ENCODE data around the gene ZNF853.
"Not testable (repeated sequence)": the region's sequence is repeated elsewhere in the genome, so short reads cannot be mapped to it uniquely, and the experiment has no call there.

The ZNF853 gene

GRCh38 chr7:6577369-6578113 lies 37.9 kb upstream of the ZNF853 start, which contains the start of gene ZDHHC4:
Gene ZDHHC4 (plus strand): TSS chr7:6577454. CDS start chr7:6580562, 3,108 bp downstream.
- no peak for DNase-seq (ENCODE audit: low read depth)
- TF ChIP-seq CTCF (IDR thresholded peaks at IDR 0.05; ENCODE audit: control insufficient read depth, insufficient read depth, low read depth, low read length, missing control alignments) = no peak
- peak within 1 kb of the TSS; percentile 83 for H3K4me3 ChIP-seq (ENCODE audit: control insufficient read depth, low read depth, low read length)

DNA sequence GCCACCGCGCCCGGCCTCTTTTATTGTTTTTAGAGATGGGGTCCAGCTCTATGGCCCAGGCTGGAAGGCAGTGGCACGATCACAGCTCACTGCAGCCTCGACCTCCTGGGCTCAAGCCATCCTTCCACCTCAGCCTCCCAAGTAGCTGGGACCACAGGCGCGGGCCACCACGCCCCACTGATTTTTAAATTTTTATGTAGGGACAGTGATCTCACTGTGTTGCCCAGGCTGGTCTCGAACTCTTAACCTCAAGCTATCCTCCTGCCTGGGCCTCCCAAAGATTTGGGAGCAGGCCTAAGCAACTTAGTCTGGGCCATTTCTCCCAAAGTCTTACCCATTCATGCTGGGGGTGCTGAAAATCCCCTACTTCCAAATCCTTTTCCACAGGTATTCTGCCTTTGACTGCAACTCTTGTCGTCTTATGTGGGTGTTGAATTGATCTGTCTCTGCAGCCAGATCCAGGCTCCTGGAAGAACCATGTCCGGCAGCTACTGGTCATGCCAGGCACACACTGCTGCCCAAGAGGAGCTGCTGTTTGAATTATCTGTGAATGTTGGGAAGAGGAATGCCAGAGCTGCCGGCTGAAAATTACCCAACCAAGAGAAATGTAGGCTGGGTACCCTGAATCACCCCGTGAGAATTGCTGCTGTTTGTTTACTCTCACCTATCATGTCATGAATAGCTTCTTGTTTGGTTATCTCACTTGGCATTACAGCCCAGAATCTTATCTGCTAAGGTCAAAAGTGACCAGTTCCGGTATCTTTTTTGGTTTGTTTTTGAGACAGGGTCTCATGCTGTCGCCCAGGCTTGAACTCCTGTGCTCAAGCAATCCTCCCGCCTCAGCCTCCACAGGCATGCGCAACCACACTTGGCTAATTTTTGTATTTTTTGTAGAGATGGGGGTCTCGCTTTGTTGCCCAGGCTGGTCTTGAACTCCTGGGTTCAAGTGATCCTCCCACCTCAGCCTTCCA lies 37.0 kb upstream of the ZNF853 start:
- peak overlapping the region; percentile 83 for H3K4me3 ChIP-seq (ENCODE audit: control insufficient read depth, low read depth, low read length)
- TF ChIP-seq CTCF (IDR thresholded peaks at IDR 0.05; ENCODE audit: control insufficient read depth, insufficient read depth, low read depth, low read length, missing control alignments) = no peak
- no peak for DNase-seq (ENCODE audit: low read depth)

- peak; percentile 25 for TF ChIP-seq CTCF (IDR thresholded peaks at IDR 0.05; ENCODE audit: control insufficient read depth, insufficient read depth, low read depth, low read length, missing control alignments)
- DNase-seq (ENCODE audit: low read depth) = no peak
- no peak overlapping the region for H3K4me3 ChIP-seq (ENCODE audit: control insufficient read depth, low read depth, low read length)
Measured at GRCh38 chr7:6579446-6579845, 36.0 kb upstream of the ZNF853 start.

DNA sequence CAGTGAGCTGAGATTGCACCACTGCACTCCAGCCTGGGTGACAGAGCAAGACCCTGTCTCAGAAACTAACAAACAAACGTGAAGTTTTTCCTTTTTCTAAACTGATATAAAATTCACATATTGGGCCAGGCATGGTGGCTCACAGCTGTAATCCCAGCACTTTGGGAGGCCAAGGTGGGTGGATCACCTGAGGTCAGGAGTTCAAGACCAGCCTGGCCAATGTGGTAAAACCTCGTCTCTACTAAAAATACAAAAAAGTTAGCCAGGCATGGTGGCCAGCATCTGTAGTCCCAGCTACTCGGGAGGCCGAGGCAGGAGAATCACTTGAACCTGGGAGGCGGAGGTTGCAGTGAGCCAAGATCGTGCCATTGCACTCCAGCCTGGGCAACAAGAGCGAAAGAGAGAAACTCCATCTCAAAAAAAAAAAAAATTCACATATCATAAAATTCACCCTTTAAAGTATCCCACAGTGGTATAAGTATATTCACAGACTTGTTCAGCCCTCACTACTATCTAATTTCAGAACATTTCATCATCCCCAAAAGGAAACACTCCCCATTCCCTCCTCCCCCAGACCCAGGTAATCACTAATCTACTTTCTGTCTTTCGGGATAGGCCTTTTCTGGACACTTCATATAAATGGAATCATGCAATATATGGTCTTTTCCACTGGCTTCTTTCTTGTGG lies 29.5 kb upstream of the ZNF853 start:
- DNase-seq (ENCODE audit: low read depth); H3K4me3 ChIP-seq (ENCODE audit: control insufficient read depth, low read depth, low read length): not testable (repeated sequence)

DNA sequence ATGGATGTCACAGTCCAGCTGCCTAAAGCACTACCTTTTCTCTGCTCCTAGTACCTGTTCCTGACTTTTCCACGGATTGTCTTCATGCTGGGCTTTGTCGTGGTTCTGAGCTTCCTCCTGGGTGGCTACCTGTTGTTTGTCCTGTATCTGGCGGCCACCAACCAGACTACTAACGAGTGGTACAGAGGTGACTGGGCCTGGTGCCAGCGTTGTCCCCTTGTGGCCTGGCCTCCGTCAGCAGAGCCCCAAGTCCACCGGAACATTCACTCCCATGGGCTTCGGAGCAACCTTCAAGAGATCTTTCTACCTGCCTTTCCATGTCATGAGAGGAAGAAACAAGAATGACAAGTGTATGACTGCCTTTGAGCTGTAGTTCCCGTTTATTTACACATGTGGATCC lies 26.8 kb upstream of the ZNF853 start:
- H3K4me3 ChIP-seq (ENCODE audit: control insufficient read depth, low read depth, low read length) = no peak overlapping the region
- no peak for DNase-seq (ENCODE audit: low read depth)
- TF ChIP-seq CTCF (IDR thresholded peaks at IDR 0.05; ENCODE audit: control insufficient read depth, insufficient read depth, low read depth, low read length, missing control alignments) = no peak

DNA sequence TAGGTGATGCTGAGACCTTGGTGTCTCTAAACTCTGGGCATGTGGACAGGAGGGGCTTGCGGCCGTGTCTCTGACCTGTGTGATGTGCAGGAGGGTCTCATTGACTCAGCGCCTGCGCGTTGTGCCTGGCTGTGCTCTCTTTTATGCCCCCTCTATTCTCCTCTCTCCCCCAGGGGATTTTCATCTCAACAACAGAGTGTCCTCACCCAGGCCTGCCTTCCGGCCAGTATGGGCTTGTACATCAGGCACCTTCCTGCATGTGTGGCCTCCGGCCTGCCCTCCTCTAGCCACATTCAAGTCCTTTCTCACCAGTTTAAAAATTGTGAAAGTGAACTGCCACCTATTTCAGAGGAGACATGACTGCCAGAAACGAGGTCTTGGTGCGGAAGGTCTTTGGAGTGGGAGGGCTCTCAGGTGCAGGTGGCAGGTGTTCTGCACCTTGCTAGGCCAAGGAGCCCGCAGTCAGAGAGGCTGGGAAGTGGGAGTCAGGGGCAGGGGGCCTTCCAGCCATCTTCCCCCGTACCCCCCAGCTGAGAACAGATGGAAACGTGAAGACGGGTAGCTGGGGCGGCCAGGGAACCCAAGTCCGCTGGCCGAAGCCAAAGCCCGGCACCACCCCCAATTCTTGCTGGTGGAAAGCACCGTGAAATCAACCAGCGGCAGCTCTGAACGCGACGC lies 26.1 kb upstream of the ZNF853 start:
- TF ChIP-seq CTCF (IDR thresholded peaks at IDR 0.05; ENCODE audit: control insufficient read depth, insufficient read depth, low read depth, low read length, missing control alignments) = no peak
- DNase-seq (ENCODE audit: low read depth) = no peak
- H3K4me3 ChIP-seq (ENCODE audit: control insufficient read depth, low read depth, low read length) = peak overlapping the region; percentile 21
